ENCODE results near the gene B4GALT4.
A peak's percentile ranks its signal among the peaks of the same experiment; 100 is the strongest.
"Not testable (repeated sequence)": the region's sequence is repeated elsewhere in the genome, so short reads cannot be mapped to it uniquely, and the experiment has no call there.

Gene B4GALT4

DNA sequence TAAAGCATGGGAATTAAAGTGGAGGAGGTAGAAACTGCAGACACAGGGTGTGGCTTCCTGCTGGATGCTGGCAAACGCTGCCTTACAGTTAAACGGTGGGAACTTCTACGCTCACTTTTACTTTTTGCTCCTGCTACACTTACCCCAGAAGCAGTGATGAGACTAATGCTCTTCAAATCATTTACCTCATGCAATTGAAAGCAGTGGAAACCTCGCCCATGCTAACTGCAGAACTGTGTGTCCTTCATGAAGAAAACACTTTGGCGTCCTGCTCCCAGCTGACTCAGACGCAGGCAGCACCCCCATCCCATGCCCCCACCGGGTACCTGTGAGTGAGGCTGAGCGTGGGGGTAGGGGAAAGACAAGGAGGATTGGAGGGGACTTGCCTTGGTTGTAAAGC lies 35.5 kb downstream of the B4GALT4 start:
- DNase-seq (ENCODE audit: low read depth) = no peak

DNA sequence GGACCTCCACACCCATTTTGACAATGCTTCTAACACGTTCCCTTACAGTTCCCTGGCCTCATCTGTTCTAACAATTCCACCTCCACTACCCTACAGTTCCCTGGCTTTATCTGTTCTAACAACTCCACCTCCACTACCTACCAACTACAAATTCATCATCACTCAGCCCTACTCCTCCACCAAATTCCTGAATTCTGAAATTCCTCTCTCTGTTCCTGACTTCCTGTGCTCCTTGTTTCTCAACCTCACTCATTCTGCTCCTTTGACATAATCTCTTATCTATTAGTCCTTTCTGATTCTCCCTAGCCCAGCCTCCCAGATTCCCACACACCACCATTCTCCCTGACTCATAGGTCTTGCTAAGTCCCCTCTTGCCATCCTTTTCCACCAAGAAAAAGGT lies 44.8 kb downstream of the B4GALT4 start:
- peak; percentile 50 for DNase-seq (ENCODE audit: low read depth)

DNA sequence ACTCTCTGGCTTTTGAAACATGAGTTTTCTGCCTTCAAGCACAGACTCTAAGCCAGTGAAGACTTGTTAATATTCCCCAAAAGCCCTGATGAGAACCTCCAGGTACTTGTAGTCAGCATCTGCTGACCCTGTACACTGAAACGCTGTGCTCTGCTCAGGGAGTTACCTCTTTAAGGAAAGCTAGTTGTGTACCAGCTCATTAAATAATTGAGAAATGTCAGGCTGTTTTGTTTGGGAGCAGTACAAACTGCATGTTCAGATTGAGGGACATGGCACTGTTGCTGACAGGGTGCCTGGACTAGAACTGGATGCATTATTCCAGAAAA lies 45.6 kb downstream of the B4GALT4 start:
- DNase-seq (ENCODE audit: low read depth) = no peak

DNA sequence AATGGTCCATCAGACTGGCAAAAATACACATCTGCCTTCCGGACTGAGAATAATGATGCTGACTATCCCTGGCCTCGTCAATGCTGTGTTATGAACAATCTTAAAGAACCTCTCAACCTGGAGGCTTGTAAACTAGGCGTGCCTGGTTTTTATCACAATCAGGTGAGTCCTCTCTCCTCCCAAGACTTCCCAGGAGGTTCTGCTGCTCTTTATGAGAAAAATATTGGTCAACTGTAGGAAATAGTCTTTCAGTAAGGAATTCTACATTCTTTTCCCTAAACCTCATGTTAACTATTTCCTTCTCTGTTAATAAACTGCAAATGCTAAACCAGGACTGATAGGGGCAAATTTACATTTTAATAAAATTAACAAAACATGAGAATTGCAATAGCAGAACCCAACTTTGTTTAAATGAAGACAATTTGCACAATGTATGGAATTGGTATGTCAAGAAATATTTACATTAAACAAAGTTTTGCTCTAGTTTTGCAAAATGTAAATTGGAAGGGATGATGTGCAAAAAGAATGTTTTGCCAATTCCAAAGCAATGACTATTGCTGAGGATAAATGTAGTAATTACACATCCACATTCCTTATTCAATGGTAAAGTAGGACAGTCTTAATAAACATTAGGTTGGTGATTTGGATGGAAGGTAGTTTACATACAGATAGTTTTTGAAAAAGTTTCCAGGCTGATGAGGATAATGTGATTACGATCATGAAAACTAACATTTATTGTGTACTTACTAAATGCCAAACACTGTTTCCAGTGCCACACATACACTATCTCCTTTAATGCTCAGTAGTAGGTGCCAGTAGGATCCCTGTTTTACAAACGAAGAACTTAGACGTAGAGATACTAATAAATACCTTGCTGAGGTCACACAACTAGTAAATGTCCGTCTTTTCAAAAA lies 46.2 kb downstream of the B4GALT4 start:
- DNase-seq (ENCODE audit: low read depth) = peak; percentile 64

DNA sequence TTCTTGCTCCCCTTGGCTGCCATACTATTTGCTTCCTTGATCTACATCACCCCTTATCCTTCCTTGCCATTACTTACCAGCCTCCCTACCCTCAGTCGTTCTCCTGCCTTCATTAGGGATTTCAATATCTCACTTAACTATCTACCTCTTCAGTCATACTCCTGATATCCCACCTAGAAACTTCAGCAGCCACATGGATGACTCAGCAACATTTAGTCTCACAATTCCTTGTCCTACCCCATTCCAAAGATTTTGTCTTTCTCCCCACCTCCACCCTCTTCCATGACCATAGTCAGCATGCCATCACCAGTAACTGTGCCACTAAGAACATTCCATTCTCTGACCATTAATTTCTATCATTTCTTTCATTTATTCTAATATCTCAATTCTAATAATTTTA lies 48.9 kb downstream of the B4GALT4 start:
- DNase-seq (ENCODE audit: low read depth) = no peak

DNA sequence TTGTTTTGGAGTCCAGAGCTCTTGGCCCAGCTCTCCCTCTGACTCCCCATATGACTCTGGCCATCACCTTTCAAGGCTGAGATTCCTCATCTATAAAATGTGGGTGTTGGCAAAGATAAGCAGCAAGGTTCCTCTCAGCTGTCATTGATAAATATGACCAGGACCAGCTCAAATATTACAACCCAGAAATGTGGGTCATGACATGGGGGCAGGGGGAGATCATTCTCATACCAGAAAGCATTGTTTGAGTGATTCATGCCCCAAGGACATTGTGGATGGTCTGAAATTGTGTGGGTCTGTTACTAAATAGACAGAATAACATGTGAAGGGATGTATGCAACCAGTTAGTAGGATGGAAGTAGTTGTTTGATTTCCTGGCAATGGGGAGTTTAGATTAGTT lies 53.4 kb downstream of the B4GALT4 start:
- DNase-seq (ENCODE audit: low read depth) = no peak

DNA sequence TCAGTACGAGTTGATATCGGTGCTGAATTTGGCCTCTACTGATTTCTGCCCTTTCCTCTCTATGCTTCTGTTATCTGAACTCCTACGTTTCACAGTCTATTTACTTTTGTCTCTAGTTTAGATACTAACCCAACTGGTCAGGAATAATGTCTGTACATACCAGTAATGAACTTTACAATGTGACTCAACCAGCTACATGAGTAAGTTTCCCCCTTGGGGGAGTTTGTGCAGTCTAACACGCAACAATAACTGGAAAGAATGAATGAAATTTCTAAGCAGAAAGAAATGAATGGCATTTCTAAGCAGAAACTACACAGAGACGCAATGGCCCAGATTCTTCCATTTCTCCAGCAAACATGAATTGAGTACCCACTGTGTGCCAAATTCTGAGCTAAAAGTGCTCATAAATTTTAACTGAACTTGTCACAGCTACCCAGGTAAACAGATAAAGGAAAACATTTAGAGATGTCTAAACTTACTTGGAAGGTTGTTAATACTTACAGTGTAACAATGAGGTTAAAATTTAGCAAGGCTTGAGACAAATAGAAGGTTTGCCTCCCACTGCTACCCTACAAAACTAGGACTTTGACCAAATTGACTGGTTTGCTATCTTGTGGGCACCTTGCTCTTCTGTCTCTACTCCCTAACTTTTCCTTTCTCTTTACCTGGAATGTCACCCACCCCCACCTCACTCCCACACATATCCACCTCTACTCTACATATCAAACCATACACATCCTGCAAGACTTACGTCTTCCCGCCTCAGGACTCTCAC lies 55.7 kb downstream of the B4GALT4 start:
- DNase-seq (ENCODE audit: low read depth) = peak; percentile 91

DNA sequence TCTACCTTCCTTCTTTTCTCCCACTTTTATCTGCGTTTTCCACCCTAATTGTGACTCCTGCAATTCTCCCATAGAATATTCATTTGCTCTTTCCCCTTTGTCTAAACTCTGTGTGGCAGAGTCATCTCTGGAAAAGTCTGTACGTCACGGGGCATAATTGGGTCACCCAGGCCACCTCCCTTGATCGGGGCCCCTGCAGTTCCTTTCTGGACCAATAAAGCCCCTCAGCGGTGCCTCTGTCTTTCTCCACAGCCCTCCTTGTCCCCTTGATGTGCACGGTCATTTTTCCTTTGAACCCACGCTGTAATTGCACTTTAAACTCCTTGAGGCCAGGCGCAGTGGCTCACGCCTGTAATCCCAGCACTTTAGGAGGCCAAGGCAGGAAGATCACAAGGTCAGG lies 56.6 kb downstream of the B4GALT4 start:
- DNase-seq (ENCODE audit: low read depth) = no peak

DNA sequence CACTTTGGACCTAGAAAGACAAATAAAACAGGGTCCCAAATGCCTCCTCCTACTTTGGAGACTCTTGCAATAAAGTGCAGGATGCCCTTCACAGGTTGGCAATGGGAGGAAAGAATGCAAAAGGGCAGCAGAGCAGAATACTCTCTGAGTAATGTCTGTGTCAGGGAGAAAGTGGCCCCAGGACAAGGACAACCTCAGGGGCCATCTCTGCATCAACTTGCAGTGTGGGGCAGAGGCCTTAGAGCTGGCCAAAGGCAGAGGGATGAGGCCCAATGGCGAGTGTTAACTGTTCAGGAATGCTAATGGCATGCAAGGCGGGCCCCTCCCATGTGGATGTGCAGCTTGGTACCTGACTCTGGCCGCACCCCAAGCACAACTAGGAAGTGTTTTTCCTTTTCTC lies 58.9 kb downstream of the B4GALT4 start:
- DNase-seq (ENCODE audit: low read depth) = peak; percentile 71

DNA sequence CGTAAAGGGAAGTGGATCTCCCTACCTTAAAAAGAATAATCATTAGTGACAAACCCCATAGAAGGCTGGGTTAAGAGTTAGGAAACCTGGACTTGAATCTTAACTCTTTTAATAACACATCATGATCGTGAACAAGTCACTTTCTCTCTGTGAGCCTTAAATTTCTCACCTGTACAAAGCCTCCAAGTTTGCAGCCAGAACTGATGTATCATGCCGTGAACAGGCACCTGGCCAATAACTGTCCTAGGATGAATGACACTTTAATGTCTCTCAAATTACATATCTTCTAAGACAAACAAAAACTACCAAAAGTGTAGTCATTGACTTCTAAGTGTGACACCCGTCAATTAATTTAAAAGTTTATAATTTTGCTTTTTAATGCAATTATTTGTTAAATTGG lies 63.4 kb downstream of the B4GALT4 start:
- DNase-seq (ENCODE audit: low read depth) = no peak

DNA sequence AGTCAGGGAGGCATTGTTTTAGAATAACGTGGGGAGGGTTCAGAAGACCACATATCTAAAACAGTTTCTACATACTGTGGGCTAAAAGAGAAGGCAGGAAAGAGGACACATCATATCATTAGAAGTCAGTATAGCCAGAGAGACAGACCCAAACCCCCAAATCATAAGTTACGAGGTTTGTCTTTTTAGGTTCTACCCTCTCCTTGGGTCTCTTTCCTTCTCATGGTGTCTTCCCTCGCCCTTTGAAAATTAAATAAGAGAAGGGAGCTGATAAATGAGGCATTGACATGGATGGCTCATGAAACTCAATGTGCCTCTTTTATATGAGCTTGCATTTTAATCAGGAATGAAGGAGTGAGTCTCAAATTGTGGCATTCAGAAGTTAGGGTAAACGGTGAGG lies 63.9 kb downstream of the B4GALT4 start:
- DNase-seq (ENCODE audit: low read depth) = no peak

DNA sequence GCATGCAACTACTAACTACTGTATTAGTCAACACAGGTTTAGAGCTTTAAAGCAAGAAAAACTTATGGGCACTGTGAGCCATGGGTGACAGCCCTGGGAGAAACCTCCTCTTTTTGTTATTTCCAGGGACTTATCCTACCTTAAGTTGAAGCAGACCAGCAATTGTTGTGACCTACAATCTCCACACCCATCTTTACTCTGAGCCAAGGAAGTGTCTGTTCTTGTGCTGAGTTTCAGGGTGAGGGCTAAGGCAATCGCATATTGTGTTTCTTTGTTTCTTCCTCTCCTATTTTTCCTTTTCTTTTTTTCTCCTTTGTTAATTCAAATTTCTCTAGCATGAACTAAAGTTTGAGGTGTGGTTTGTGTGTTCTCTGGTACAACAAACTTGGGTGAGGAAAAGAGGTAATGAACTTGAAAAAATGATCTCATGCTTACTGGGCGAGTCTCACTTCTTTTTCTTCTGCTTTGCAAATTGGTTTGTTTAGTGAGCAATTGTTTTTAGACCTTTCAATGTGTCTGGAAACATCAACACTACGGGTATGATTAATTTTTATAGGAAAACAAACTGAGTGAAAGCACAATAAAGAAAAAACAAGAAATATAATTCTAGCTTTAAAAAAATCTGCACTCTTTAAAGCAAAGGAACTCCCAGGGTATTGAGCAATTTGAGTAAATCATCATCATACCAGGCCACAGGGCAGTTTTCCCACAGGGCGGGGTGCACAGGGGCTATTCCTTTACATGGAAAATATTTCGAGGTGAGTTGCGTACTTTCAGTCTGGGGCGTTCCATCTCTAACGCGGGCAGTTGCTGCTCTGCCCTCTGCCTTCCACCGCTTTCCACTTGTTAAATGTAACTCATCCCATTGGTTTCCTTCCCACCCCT lies 64.6 kb downstream of the B4GALT4 start:
- peak; percentile 12 for DNase-seq (ENCODE audit: low read depth)

DNA sequence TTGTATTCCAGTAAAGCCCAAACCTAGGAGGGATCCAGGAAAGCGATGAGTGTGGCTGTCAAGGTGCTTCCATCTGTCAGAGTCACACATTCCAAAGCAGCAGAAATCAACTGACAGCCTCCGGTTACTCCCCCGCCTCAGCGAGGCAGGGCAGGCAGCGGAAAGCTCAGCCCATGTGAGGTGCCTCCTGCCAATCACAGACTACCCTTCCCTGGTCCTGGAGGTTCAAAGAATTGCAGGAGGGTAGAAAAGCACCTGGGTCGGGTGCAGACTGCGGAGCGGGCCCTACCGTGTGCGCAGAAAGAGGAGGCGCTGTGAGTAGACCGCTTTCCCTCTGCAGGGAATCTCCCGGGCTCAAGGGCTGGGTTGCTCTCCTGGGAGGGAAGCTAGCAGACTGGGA lies 67.4 kb downstream of the B4GALT4 start, which contains the start of gene UPK1B:
UPK1B (plus strand) TSS at position 274 of the 400 bp plus-strand sequence. CDS start 13,144 bp downstream, outside the sequence.
- no peak for DNase-seq (ENCODE audit: low read depth)

DNA sequence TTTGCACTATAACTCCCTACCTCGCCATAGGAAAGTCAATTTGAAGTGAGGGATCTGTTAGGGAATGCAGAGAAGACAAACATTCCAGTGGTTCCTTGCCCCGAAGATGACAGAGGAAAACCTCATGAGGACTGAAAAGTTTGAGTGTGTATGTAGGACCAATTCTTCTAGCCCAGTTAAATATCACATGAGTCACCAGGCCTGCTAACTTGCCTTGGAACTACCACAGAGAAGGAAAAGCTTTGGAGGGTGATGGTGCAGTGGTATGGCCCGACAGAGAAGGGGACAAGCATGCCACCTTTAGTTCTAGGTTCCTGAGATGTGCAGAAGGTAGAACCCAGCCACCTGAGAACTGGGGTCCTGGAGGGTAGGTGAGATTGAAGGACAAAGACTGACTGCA lies 69.9 kb downstream of the B4GALT4 start:
- no peak for DNase-seq (ENCODE audit: low read depth)

DNA sequence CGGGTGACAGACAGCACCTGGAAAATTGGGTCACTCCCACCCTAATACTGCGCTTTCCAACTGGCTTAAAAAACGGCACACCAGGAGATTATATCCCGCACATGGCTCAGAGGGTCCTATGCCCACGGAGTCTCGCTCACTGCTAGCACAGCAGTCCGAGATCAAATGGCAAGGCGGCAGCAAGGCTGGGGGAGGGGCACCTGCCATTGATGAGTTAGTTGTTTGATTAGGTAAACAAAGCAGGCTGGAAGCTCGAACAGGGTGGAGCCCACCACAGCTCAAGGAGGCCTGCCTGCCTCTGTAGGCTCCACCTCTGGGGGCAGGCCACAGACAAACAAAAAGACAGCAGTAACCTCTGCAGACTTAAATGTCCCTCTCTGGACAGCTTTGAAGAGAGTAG lies 75.9 kb downstream of the B4GALT4 start:
- DNase-seq (ENCODE audit: low read depth) = not testable (repeated sequence)

Data from ELR (cell line).